GM21786 (cell line): Measurements from ENCODE around the gene TTC34.
"Not testable (repeated sequence)": the region's sequence is repeated elsewhere in the genome, so short reads cannot be mapped to it uniquely, and the experiment has no call there.

Source experiments
- ATAC-seq: cut with Tn5 transposase; IDR thresholded peaks from one replicate; pipeline ENCODE4 v1.9.1; 2021; ENCODE audit not compliant: unreplicated experiment

The TTC34 gene

GRCh38 chr1:2799811-2800663 is 1.5 kb downstream of the TTC34 start:
- ATAC-seq = no peak

GRCh38 chr1:2798958-2799357 is 2.5 kb downstream of the TTC34 start:
- not testable (repeated sequence) for ATAC-seq

GRCh38 chr1:2797741-2798016 is 3.8 kb downstream of the TTC34 start:
- no peak for ATAC-seq

- ATAC-seq = no peak
These were observed 4.4 kb downstream of the TTC34 start for GRCh38 chr1:2796890-2797740.

GRCh38 chr1:2795926-2796325 is 5.6 kb downstream of the TTC34 start:
- no peak for ATAC-seq

DNA sequence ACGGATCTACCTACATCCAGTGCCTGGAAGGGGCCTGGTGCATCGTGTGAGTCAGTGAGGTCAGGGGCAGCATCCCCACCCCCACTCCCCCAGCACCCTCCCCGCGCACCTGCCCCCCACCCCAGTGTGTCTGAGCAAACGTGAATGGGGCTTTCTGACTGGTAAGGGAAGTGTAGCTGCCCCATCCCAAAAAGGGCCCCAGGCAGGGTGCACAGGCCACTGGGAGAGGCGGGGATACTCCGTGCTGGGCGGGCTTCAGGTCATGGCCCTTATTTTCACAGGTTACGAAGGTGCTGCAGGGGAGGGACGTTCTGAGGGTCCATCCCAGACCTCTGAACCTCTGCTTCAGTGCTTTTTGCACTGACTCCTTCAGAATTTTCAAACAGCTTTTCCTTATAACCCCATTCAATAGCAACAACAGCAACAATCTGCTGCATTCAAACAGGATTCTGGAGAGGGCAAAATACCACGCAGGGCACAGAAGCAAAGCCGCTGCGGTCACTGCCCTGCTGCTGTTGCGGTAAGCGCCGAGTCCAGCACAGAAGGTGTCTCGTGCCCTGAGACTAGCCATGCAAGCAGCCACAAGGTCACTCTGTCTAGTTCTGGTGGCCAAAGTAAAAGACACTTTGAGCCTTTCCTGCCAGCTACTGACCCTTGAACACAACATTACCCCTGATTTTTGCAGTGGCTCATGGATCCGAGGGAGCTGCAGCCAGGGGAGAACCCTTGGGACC is 10.3 kb downstream of the TTC34 start:
- no peak for ATAC-seq

DNA sequence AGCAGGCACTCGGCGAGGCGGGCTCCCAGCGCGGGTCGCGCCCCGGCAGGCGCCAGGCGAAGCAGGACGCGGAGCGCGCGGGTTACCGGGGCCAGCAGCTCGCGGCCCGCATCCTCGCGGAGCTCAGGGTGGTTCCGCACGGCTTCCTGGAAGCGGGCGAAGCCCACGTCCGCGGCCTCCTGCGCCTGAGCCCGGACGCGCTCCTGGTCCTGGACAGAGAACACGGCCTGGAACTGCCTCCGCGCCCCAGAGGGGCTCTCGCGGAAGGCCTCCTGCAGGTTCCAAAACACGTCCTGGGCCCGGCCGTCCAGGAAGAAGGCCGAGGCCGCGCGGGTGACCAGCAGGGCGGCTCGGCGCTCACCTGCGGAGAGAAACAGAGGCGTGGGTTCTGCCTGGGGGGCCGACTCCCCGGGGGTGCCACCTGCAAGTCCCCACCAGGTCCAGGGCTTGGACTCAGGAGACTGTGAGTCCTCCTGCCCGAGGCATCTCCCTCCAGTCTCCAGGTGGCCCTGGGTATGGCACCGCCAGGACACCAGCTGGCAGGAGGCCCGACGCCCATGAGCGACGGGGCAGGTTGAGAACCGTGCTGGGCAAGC is 11.4 kb downstream of the TTC34 start:
- no peak for ATAC-seq

- no peak for ATAC-seq
These were observed 12.1 kb downstream of the TTC34 start for GRCh38 chr1:2789164-2789985.

DNA sequence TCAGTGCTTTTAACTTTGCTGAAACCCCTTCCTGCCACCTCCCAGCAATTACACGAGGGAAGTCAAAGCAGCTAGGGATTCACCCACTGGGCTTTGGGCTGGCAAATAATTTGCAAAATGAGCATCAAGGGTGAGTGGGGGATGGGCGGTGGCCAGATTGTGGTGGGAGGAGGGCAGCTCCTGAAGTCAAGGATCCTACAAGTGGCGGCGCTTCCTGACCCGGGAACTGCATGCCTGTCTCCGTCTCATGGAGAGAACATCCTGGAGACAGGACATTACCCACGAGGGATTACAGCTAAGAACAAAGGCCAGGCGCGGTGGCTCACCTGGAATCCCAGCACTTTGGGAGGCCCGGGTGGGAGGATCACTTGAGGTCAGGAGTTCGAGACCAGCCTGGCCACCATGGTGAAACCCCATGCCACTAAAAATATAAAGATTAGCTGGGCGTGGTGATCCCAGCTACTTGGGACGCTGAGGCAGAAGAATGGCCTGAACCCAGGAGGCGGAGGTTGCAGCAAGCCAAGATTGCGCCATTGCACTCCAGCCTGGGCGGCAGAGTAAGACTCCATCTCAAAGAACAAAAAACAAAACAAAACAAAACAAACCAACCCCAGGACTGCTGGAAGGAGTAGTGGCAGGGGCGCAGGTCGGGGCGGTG is 12.9 kb downstream of the TTC34 start:
- ATAC-seq = no peak

- no peak for ATAC-seq
These were observed 14.2 kb downstream of the TTC34 start for GRCh38 chr1:2787163-2787911.

GRCh38 chr1:2786329-2787162 is 14.9 kb downstream of the TTC34 start:
- no peak for ATAC-seq

- ATAC-seq = no peak
These were observed 15.7 kb downstream of the TTC34 start for GRCh38 chr1:2785631-2786328.

GRCh38 chr1:2784854-2785630 is 16.5 kb downstream of the TTC34 start:
- ATAC-seq = no peak

DNA sequence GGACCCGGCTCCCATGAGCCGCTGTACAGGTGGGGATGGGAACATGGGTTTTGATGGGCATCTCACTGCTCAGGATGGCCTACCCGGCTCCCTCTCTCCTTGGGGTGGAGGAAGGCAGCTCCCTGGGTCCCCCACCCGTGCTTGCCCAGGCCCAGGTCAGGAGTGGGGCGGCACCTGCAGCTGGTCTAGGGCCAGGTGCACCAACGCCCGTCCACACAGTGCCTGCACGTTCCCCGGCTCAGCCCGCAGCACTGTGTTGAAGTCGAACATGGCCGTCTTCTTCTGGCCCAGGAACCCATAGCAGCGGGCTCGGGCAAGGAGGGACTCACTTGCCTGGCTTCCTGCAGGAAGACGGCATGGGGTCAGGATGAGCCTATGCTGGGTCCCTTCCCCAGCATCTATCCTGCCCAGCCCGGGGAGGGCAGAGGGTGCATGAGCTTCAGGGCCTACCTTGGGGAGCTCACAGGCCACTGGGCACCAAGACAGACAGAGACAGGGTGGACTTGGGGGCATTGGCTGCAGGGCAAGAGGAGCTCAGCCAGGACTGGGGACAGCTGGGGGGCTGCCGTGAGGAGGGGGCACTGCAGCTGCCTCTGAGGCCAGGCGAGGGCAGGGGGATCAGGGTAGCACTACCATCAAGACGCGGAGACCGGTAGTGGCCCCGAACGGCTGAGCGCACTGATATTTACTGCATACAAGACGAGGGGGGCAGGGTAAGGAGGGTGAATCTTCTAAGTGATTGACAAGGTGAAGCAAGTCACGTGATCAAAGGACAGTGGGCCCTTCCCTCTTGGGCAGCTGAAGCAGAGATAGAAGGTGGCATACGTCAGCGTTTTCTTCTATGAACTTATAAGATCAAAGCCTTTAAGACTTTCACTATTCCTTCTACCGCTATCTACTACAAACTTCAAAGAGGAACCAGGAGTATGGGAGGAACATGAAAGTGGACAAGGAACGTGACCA is 17.8 kb downstream of the TTC34 start:
- no peak for ATAC-seq

- ATAC-seq = no peak
These were observed 18.4 kb downstream of the TTC34 start for GRCh38 chr1:2783069-2783434.

GRCh38 chr1:2781627-2782026 is 19.9 kb downstream of the TTC34 start:
- ATAC-seq = no peak
